Embryonic facial prominence (tissue), 1 donor: ENCODE measurements around the gene MAOB.
"Not testable (repeated sequence)": the region's sequence is repeated elsewhere in the genome, so short reads cannot be mapped to it uniquely, and the experiment has no call there.

Experiments
- DNase-seq: peaks from one replicate; pipeline ENCODE4 v3.0.0-alpha.2; 2016; ENCODE audit errors: extremely low spot score

The MAOB gene

GRCh38 chrX:43753637-43754036 is 128.6 kb downstream of the MAOB start:
- DNase-seq, result no peak

DNA sequence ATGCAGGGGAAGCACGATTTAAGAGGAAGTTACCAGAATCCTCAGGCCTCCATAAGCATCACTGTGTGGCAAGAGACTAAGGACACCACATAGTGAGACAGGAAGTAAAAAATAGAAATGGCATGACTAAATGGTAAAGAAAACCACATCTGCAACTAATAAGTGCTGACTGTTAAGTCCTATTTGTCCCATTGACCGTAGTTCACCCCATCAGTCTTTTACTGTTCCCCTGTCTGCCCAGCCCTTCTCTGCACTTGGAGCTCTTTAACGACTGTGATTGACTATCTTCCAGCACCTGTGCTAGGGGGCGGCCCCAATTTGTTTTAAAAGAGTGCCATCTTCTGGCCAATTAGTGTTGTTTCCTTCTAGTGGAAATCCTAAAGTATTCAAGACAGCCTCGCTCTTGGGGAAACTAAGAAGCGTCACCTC is 132.0 kb downstream of the MAOB start:
- no peak for DNase-seq

- no peak for DNase-seq
Measured at GRCh38 chrX:43747476-43747875, 134.8 kb downstream of the MAOB start.

- no peak for DNase-seq
Measured at GRCh38 chrX:43745938-43746721, 136.1 kb downstream of the MAOB start.

GRCh38 chrX:43744284-43744683 is 138.0 kb downstream of the MAOB start:
- DNase-seq, result no peak

DNA sequence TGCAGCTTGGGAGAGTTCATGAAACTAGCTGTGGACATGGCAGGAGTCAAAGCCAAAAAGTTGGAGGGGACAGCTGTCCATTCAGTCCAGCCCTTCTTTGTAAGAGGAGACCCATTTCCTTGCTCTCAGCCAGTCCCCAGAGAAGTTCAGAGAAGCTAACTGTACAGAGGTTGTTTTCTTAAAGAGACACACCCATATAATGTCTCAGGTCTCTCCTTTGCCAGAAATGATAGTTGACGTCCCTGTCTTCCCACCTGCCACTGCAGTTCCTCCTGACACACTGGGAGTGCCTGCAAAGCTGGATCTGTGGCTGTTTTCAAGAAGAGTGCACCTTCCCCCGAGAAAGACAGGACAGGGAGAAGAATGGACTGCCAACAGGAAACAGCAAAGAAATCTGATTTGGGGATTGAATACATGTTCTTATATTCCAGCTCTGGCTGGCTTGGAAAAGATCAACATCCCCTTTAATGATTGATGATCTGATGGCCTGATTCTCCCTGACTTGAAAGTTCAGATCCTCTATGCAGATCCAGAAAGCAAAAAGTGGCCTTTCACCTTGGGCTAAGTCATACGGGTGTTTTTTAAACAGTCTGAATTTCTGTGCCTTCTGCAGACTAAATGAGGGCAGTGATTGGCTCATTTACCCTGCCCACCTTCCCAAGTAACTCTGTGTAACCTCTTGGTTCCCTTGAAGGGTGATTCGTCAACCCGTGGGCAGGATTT is 139.0 kb downstream of the MAOB start:
- no peak for DNase-seq

DNA sequence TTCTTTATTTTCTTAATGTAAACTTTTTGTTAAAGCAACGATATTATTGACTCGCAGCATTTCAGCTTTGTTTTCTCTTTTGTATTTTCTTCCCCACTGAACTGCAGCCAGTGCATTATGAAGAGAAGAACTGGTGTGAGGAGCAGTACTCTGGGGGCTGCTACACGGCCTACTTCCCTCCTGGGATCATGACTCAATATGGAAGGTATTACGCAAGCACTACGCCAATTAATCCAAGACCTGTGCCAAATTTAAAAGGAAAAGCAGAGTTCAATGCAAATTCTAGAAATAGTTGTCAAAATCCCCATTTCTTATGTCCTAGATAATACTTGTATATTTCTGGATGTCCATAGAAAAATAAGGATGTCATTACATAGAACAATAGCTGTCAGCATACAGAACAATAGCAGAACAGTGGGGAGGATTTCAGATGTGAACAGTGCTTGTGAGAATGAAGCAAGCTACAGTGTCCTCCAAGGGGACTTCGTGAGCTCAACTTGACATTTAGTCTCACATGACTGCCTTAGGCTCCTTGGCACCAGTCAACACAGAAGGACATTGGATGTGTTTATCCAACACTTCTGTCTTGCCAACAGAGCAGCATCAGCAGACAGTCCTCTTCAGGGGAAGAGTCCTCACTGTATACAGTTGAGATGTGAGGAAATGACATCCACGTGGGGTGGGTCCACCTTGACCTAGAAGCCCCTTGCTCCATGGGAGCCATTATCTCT is 140.2 kb downstream of the MAOB start:
- no peak for DNase-seq

DNA sequence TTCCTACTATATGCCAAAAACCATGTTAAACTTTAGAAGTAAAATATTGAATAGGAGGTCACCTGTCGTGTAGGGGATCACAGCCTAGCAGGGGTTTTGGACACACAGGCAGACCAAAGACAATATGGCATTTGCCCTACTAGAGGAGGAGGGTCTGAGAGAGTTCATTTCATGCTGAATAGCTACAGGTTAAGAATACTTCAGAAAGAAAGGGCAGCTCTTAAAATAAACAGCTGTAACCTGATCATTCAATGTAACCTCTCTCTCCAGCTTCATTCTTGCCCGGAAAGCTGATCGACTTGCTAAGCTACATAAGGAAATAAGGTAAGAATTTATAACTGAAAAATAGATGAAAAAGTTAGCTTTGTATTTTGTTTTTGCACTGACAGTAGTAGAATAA is 146.3 kb downstream of the MAOB start:
- DNase-seq, result no peak

GRCh38 chrX:43735534-43735933 is 146.7 kb downstream of the MAOB start:
- DNase-seq, result no peak

- DNase-seq, result no peak
Measured at GRCh38 chrX:43734444-43734843, 147.8 kb downstream of the MAOB start.

DNA sequence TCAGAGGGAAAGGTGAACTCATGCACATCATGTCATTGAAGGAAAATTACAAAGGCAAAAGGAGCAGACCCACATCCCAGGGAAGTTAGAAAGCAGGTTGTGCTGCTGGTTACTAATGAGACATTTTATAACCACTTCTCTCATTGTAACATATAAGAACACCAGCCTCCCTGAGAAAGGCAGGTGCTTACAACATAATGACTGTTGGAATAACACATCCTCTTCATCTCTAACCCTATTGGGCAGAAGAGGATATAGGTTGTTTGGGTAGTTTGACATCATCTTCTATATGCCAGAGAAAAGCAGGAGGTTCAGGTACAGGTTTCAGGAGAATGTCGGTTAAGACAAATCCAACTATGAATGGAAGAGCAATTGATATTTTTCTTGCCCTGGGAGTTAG is 148.6 kb downstream of the MAOB start:
- no peak for DNase-seq

- DNase-seq, result no peak
Measured at GRCh38 chrX:43731086-43731485, 151.2 kb downstream of the MAOB start.

DNA sequence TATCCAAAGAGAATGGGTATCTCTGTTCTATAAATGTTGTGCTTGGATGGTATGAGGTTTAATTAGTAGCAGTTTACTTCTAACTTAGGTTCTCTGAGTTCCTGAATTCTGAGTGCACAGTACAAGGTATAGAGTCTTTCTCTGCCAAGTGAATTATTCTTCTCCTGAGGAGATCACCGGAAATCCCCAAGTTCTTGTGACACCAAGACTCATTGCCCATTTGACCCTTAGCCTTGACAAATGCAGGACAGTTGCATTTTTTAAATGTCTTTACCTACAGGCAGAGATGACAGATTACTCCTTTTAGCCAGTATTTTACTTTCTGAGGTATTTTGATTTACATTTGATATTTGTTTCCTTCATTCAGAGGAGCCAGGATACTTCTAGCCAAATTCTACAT is 153.3 kb downstream of the MAOB start:
- no peak for DNase-seq

DNA sequence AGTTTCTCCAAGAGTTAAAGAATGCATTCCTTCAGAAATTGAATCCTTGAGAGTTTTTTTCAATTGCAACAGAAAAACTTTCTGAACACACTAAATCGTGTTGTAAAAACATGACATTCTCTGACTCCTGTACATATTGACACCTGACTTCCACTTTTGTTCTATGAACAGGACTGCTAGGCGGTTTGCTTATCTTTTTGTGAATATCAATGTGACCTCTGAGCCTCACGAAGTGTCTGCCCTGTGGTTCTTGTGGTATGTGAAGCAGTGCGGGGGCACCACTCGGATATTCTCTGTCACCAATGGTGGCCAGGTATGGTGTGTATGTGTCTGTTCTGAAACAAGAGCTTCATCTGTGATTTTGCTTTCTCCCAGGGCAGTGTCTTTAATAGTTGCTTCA is 154.2 kb downstream of the MAOB start:
- DNase-seq, result no peak

- not testable (repeated sequence) for DNase-seq
Measured at GRCh38 chrX:43727254-43727653, 155.0 kb downstream of the MAOB start.

GRCh38 chrX:43725227-43725626 is 157.0 kb downstream of the MAOB start:
- DNase-seq, result not testable (repeated sequence)

- no peak for DNase-seq
Measured at GRCh38 chrX:43720961-43721360, 161.3 kb downstream of the MAOB start.

DNA sequence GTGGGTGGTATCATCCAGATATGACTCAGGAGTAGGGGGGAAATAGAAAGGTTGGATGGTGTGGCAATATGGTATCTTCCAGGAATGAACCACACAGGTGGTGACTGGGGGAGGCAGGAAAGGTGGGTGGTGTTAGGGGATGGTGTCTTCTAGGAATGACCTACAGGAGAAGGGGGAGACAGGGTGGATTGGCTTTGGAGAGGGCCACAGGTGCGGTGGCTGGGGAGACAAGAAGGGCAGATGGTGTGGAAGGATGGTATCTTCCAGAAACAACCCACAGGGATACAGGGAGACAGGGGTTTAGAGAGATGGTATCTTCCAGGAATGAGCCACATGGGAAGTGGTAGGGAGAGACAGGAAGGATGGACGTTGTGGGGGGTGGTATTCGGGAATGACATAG is 162.2 kb downstream of the MAOB start:
- no peak for DNase-seq

GRCh38 chrX:43718956-43719355 is 163.3 kb downstream of the MAOB start:
- no peak for DNase-seq

GRCh38 chrX:43718546-43718945 is 163.7 kb downstream of the MAOB start:
- DNase-seq, result no peak

DNA sequence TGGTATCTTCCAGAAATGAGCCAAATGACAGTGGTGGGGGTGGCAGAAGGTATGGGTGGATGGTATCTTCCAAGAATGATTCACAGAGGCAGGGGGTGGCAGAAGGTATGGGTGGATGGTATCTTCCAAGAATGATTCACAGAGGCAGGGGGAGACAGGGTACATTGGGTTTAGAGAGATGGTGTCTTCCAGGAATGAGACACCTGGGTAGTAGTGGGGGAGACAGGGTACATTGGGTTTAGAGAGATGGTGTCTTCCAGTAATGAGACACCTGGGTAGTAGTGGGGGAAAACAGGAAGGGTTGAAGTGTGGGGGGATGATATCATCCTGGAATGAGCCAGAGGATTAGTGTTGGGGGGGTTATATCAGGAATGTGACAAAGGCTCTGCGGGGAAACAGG is 164.2 kb downstream of the MAOB start:
- no peak for DNase-seq

DNA sequence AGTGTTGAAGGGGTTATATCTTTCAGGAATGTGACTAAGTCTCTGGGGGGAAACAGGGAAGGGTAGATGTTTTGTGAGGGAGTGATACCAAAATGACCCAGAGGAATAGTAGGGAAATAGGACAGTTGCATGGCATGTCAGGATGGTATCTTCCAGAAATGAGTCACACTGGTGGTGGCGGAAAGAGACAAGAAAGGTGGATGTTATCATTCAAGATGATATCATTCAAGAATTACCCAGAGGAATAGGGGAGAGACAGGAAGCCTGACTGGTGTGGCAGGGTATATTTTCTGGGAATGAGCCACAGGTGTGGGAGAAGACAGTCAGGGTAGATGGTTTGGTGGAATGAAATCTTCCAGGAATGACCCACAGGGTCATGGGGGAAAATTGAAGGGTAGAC is 165.1 kb downstream of the MAOB start:
- no peak for DNase-seq

DNA sequence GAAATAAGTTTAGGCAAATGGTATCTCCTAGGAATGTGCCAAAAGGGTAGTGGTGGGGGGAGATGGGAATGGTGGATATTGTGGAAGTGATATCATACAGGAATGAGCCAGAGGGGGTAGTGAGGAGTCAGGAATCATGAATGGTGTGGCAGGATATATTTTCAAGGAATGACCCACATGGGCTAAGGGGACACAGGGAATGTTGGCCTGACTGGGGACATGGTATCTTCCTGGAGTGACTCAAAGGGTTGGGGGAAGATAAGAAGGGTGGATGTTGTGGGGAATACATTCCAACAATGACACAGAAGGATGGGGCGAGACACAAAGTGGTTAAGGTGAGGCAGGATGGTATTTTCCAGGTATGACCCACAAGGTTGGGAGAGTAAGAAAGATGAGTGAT is 165.6 kb downstream of the MAOB start:
- DNase-seq, result no peak
